B cell (primary cell): ENCODE results near the gene DGCR6L. TPM values are rescaled to one million over a fixed set of nuclear protein-coding genes. Genes with fewer than 3 reads are reported as not detected.
A peak's percentile ranks its signal among the peaks of the same experiment; 100 is the strongest.
"Not testable (repeated sequence)": the region's sequence is repeated elsewhere in the genome, so short reads cannot be mapped to it uniquely, and the experiment has no call there.

Experiments used
- ATAC-seq: fragments of 200-7000 bp; cut with Tn5 transposase; one replicate; pipeline ENCODE4 v1.10.0; 2021; ENCODE audit warnings: low read depth, mild to moderate bottlenecking, moderate number of reproducible peaks, moderate library complexity
- CTCF ChIA-PET: fragments of 350-600 bp; sonication (Branson Sonifier 250); formaldehyde crosslinking; loops from one replicate; lab custom pipeline; 2021; ENCODE audit warnings: antibody characterized with exemption, inconsistent platforms; lab: Charles Lee
- POLR2A ChIA-PET: fragments of 350-600 bp; sonication (Branson Sonifier 250); formaldehyde crosslinking; loops from one replicate; lab custom pipeline; 2021; ENCODE audit warnings: antibody characterized with exemption; lab: Charles Lee
- DNase-seq: peaks from one replicate; pipeline ENCODE4 v3.0.0; 2013
- H2AFZ ChIP-seq: 2 replicates; pipeline ENCODE4 v1.6.1; 2012; ENCODE audit warnings: mild to moderate bottlenecking, low read depth, low read length; ENCODE audit not compliant: insufficient read depth, poor library complexity, severe bottlenecking
- H3K27ac ChIP-seq, 2 donors: 1 replicate in 1 of 2; 2 replicates in 1 of 2; pipeline ENCODE4 v1.5.1; 2012 to 2013; ENCODE audit warnings: low read length in 2 of 2, mild to moderate bottlenecking in 2 of 2, moderate library complexity in 1 of 2
- H3K27me3 ChIP-seq, 4 experiments: fragments of 200-600 bp in 1 of 4; sonication (generic) in 1 of 4; replicated peaks in 1 of 4; 1 replicate in 2 of 4; 2 replicates in 2 of 4; pipeline versions ENCODE4 v1.6.1 to v1.7.0; 2013 to 2016; ENCODE audit warnings: low read length in 3 of 4, mild to moderate bottlenecking in 2 of 4, mixed read lengths in 1 of 4, moderate library complexity in 1 of 4; ENCODE audit not compliant: insufficient read depth in 4 of 4, control insufficient read depth in 3 of 4; ENCODE audit errors: control extremely low read depth in 1 of 4
- H3K36me3 ChIP-seq, 2 experiments: replicated peaks in 1 of 2; 1 replicate in 1 of 2; 2 replicates in 1 of 2; pipeline versions ENCODE4 v1.6.1 to v1.7.1; 2013; ENCODE audit warnings: low read length in 1 of 2; ENCODE audit not compliant: insufficient read depth in 2 of 2, control insufficient read depth in 1 of 2; ENCODE audit errors: control extremely low read depth in 1 of 2, extremely low read depth in 1 of 2
- H3K4me1 ChIP-seq, 2 donors: fragments of 200-600 bp in 1 of 2; sonication (generic) in 1 of 2; 1 replicate in 1 of 2; 2 replicates in 1 of 2; pipeline versions ENCODE4 v1.5.1 to v1.6.1; 2013 to 2017; ENCODE audit warnings: low read length in 2 of 2; ENCODE audit not compliant: control insufficient read depth in 2 of 2, insufficient read depth in 2 of 2
- H3K4me2 ChIP-seq: replicated peaks from 2 replicates; pipeline ENCODE3; 2012; ENCODE audit warnings: mild to moderate bottlenecking, low read depth, low read length; ENCODE audit not compliant: poor library complexity, severe bottlenecking
- H3K4me3 ChIP-seq, 5 experiments: fragments of 200-600 bp in 1 of 5; sonication (generic) in 1 of 5; 1 replicate in 3 of 5; 2 replicates in 2 of 5; pipeline versions ENCODE4 v1.5.1 to v1.7.0; 2011 to 2016; ENCODE audit warnings: low read length in 4 of 5, mild to moderate bottlenecking in 4 of 5, low read depth in 2 of 5, control low read depth in 1 of 5, moderate library complexity in 1 of 5; ENCODE audit not compliant: insufficient read depth in 1 of 5; ENCODE audit errors: control extremely low read depth in 1 of 5, extremely low read depth in 1 of 5
- H3K79me2 ChIP-seq: fragments of 200-600 bp; sonication (generic); one replicate; pipeline ENCODE4 v1.6.0; 2016; ENCODE audit warnings: low read length; ENCODE audit not compliant: control insufficient read depth, insufficient read depth
- H3K9ac ChIP-seq: fragments of 200-600 bp; sonication (generic); 2 replicates; pipeline ENCODE4 v1.6.1; 2017; ENCODE audit warnings: mild to moderate bottlenecking, low read length, moderate library complexity
- H3K9me3 ChIP-seq, 3 donors: one replicate each; pipeline versions ENCODE4 v1.6.1 to v1.7.1; 2013; ENCODE audit warnings: low read length in 2 of 3; ENCODE audit not compliant: control insufficient read depth in 2 of 3, insufficient read depth in 1 of 3; ENCODE audit errors: control extremely low read depth in 1 of 3
- H4K20me1 ChIP-seq: 2 replicates; pipeline ENCODE4 v1.6.0; 2012; ENCODE audit warnings: mild to moderate bottlenecking, low read length; ENCODE audit not compliant: insufficient read depth, control insufficient read depth, poor library complexity, severe bottlenecking
- H3K27ac Mint-ChIP-seq: one replicate; pipeline ENCODE4 v1.8.0; 2021; ENCODE audit warnings: mixed read lengths
- H3K27me3 Mint-ChIP-seq: one replicate; pipeline ENCODE4 v1.8.0; 2021; ENCODE audit warnings: mixed read lengths
- H3K4me1 Mint-ChIP-seq: one replicate; pipeline ENCODE4 v1.8.0; 2021; ENCODE audit warnings: mixed read lengths
- H3K4me3 Mint-ChIP-seq: one replicate; pipeline ENCODE4 v1.8.0; 2021; ENCODE audit warnings: mixed read lengths
- H3K9me3 Mint-ChIP-seq: one replicate; pipeline ENCODE4 v1.8.0; 2022; ENCODE audit warnings: mixed read lengths; ENCODE audit not compliant: insufficient read depth
- EZH2 ChIP-seq: IDR thresholded peaks from 2 replicates; pipeline ENCODE4 v1.6.1; 2012; ENCODE audit warnings: borderline replicate concordance, low read depth, mild to moderate bottlenecking, moderate library complexity, low read length; ENCODE audit not compliant: insufficient read depth, poor library complexity, severe bottlenecking
- WGBS: methylation state at CpG from one replicate; pipeline ENCODE4 v1.1.5; 2013; ENCODE audit warnings: missing lambda C conversion rate; ENCODE audit not compliant: insufficient coverage; 5-methylcytosine and 5-hydroxymethylcytosine counted together
- intact Hi-C: fragments of 100-400 bp; cut with micrococcal nuclease; formaldehyde crosslinking; loops from one replicate; pipeline ENCODE4 v1.10.0; 2022
- polyA plus RNA-seq: library from polyadenylated mRNA; depleted of rRNA; stranded (reverse); fragments of >200 nt; gene quantifications from 2 replicates; pipeline ENCODE4 v1.2.3, GENCODE V29; 2012
- total RNA-seq, 2 donors: library from RNA; stranded (reverse); fragments of 120-200 nt in 1 of 2; gene quantifications; 1 replicate in 1 of 2; 2 replicates in 1 of 2; pipeline versions ENCODE4 v1.2.3 to v1.2.4, GENCODE V29; 2013 to 2022
- TF ChIP-seq, protein P1 (sequence below): fragments of 200-600 bp; IDR thresholded peaks from one replicate; pipeline ENCODE4 v1.8.0; 2022; ENCODE audit warnings: antibody characterized with exemption, mild to moderate bottlenecking

The DGCR6L gene
- total and polyA plus RNA-seq, 2 donors (not counting 1 experiment from before 2014, with no cell fraction given), result 21.2 to 33.4 TPM

DNA sequence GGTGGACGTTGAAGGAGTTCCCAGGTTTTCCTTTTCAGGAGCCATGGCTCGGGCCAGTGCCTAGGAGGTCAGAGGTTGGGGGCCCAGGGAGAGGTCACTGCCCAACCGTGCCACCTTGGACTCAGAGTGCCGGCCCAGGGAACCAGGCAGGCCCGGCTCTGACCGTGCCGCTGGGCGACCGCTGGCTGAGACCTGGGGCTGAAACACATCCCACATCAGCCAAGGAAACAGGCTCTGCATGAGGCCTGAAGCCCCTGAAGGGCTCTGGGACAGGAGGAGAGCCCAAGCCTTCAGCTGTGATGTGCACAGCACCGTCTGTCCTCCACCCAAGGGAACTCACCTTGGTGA is 29.8 kb downstream of the DGCR6L start:
- no peak for TF ChIP-seq EZH2
- TF ChIP-seq, protein P1, sequence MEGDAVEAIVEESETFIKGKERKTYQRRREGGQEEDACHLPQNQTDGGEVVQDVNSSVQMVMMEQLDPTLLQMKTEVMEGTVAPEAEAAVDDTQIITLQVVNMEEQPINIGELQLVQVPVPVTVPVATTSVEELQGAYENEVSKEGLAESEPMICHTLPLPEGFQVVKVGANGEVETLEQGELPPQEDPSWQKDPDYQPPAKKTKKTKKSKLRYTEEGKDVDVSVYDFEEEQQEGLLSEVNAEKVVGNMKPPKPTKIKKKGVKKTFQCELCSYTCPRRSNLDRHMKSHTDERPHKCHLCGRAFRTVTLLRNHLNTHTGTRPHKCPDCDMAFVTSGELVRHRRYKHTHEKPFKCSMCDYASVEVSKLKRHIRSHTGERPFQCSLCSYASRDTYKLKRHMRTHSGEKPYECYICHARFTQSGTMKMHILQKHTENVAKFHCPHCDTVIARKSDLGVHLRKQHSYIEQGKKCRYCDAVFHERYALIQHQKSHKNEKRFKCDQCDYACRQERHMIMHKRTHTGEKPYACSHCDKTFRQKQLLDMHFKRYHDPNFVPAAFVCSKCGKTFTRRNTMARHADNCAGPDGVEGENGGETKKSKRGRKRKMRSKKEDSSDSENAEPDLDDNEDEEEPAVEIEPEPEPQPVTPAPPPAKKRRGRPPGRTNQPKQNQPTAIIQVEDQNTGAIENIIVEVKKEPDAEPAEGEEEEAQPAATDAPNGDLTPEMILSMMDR, result no peak
- Histone ChIP-seq H4K20me1 (no peaks in the 10 kb centered on the region), H3K36me3 (no peaks in the 10 kb centered on the region), H3K4me1 (peaks cover 0 to 3% of the 10 kb centered on the region in 2 donors), H3K4me3 (no peak overlapping the region), H2AFZ (no peak overlapping the region), H3K9me3 (no peaks in the 10 kb centered on the region), H3K27me3 (peaks cover 0 to 3% (median 0%) of the 10 kb centered on the region in 4 experiments), H3K9ac (no peak overlapping the region), H3K27ac (no peak overlapping the region), H3K4me2 (no peak overlapping the region), H3K79me2 (no peaks in the 10 kb centered on the region)
- intact Hi-C loops, result no loop called here
- ATAC-seq (no peak), DNase-seq (no peak)
- Mint-ChIP-seq H3K27me3 (peaks cover 4% of the 10 kb centered on the region), H3K27ac (no peak overlapping the region), H3K4me3 (no peak overlapping the region), H3K9me3 (no peaks in the 10 kb centered on the region), H3K4me1 (peaks cover 4% of the 10 kb centered on the region)
- CTCF ChIA-PET, result no interaction called here
- POLR2A ChIA-PET, result no interaction called here
- WGBS, result 85% methylated on average over 10 of the region's 10 CpGs

DNA sequence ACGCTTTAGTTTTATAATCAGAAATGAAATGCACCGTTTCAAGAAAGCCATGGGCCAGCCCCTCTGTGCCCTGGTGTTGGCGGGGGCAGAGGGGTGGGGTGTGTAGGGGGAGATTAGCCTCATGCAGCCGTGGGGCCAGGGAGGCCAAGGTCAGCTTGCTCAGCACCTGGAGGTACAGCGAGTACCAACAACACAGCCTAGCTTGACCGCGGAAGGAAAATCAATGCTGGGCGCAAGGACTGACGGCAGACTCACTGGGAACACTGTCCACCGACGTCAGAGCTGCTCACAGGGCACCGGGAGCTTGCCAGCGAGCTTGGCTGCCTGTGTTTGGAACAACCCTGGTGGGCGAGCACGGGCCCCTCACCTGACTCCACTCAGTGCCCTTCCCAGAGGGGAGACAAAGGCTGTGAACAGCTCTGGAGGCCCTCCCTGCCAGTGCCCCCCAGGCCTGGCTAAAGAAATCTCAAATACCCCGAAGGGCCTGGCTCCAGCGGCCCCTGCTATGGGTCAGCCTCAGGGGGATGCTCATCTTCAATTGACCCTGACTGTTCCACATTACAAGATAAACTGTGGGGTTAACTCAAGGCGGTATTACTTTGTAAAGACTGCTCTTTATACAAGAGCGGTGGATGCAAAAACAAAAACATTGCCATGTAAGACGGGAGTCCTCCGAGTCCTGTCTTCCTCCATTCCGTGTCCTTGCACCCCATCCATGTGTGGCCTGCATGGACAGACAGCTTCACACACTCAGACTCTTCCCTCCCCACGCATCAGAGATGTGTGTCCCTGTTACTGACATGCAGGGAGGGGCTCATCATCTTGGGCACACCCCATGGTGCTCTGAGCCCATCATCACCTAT is 30.4 kb downstream of the DGCR6L start:
- H3K9ac ChIP-seq, H3K4me3 ChIP-seq, H3K36me3 ChIP-seq, H3K4me2 ChIP-seq, H3K27ac ChIP-seq, H3K4me1 ChIP-seq, H4K20me1 ChIP-seq, POLR2A ChIA-PET, H3K79me2 ChIP-seq, H2AFZ ChIP-seq, H3K27me3 ChIP-seq, H3K4me1 Mint-ChIP-seq, H3K9me3 Mint-ChIP-seq, DNase-seq, ATAC-seq, H3K4me3 Mint-ChIP-seq, H3K9me3 ChIP-seq, intact Hi-C loops, H3K27ac Mint-ChIP-seq, H3K27me3 Mint-ChIP-seq: not testable (repeated sequence)
- CTCF ChIA-PET, result interaction anchor here (1.3 kb wide), 1 partner anchor 132 kb away, joined by 5 read pairs; no protein-coding TSS in a partner anchor
- WGBS, result 89% methylated on average over 11 of the region's 23 CpGs

DNA sequence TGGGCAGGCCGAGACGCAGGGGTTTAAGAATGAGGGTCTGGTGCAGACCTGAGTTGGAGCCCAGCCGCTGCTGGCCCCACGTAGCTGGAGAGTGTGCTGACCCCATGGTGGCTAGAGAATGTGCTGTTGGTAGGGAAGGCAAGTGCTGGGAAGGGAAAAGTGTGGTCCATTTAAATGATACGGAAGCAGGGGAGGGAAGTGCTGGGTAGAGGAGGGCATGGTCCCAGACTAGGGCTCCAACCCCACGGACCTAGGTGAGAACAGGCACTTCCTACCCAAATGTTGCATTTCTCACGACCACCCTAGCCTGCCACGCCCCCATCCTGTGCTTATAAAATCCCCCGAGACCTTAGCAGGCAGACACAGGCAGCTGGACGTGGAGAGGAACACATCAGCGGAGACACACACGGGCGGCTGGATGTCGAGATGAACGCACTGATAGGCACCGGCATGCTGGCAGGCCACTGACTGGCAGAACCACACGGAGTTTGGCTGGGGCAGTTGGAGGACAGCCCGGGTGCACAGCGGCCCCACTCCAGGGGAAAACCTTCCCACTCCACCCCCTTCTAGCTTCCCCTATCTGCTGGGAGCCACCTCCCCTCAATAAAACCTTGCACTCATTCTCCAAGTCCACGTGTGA is 33.0 kb downstream of the DGCR6L start:
- H3K9ac ChIP-seq, H4K20me1 ChIP-seq, H3K4me1 Mint-ChIP-seq, intact Hi-C loops, H3K79me2 ChIP-seq, ATAC-seq, POLR2A ChIA-PET, H3K27ac ChIP-seq, H3K27me3 ChIP-seq, H3K27ac Mint-ChIP-seq, H3K9me3 Mint-ChIP-seq, H3K27me3 Mint-ChIP-seq, H3K4me2 ChIP-seq, H3K9me3 ChIP-seq, H3K36me3 ChIP-seq, H2AFZ ChIP-seq, H3K4me1 ChIP-seq, H3K4me3 ChIP-seq, DNase-seq: not testable (repeated sequence)
- H3K4me3 Mint-ChIP-seq, result peak overlapping the region; percentile 32
- CTCF ChIA-PET, result interaction anchor here (1.3 kb wide), 1 partner anchor 130 kb away, joined by 14 read pairs; no protein-coding TSS in a partner anchor
- 81% methylated on average over 3 of the region's 20 CpGs for WGBS
